IPS-20b (cell line): Measurements from ENCODE around the gene TRIP11.

Source experiments
- H3K27ac ChIP-seq: one replicate; pipeline ENCODE4 v1.5.1; 2013; ENCODE audit warnings: low read length
- H3K27me3 ChIP-seq: 2 replicates; pipeline ENCODE4 v1.6.1; 2013; ENCODE audit warnings: mild to moderate bottlenecking, low read length, inconsistent platforms; ENCODE audit not compliant: insufficient read depth
- H3K36me3 ChIP-seq: 2 replicates; pipeline ENCODE4 v1.6.1; 2013; ENCODE audit warnings: low read depth, mild to moderate bottlenecking, inconsistent platforms, low read length, moderate library complexity; ENCODE audit not compliant: insufficient read depth
- H3K4me1 ChIP-seq: 2 replicates; pipeline ENCODE4 v1.6.1; 2013; ENCODE audit warnings: mild to moderate bottlenecking, control low read depth, inconsistent platforms, low read length, moderate library complexity; ENCODE audit not compliant: insufficient read depth
- H3K4me3 ChIP-seq: 2 replicates; pipeline ENCODE4 v1.5.1; 2013; ENCODE audit warnings: mild to moderate bottlenecking, low read length, inconsistent platforms
- H3K9ac ChIP-seq: 2 replicates; pipeline ENCODE4 v1.6.1; 2013; ENCODE audit warnings: low read depth, mild to moderate bottlenecking, inconsistent platforms, low read length, moderate library complexity
- H3K9me3 ChIP-seq: 2 replicates; pipeline ENCODE4 v1.6.1; 2013; ENCODE audit warnings: mild to moderate bottlenecking, low read depth, low read length, inconsistent platforms; ENCODE audit not compliant: insufficient read depth

Gene TRIP11

GRCh38 chr14:91971188-91971778 is 68.6 kb downstream of the TRIP11 start:
- Histone ChIP-seq H3K9ac (no peak overlapping the region), H3K4me1 (no peaks in the 10 kb centered on the region), H3K4me3 (no peak overlapping the region), H3K27ac (no peak overlapping the region), H3K27me3 (no peaks in the 10 kb centered on the region), H3K36me3 (peaks cover 53% of the 10 kb centered on the region), H3K9me3 (no peaks in the 10 kb centered on the region)

- no peaks in the 10 kb centered on the region for H3K27me3 ChIP-seq
- no peak overlapping the region for H3K9ac ChIP-seq
- H3K36me3 ChIP-seq = peaks cover 41% of the 10 kb centered on the region
- no peak overlapping the region for H3K27ac ChIP-seq
- no peak overlapping the region for H3K4me3 ChIP-seq
- no peaks in the 10 kb centered on the region for H3K9me3 ChIP-seq
- H3K4me1 ChIP-seq = no peaks in the 10 kb centered on the region
Measured at GRCh38 chr14:91968280-91968679, 71.6 kb downstream of the TRIP11 start.

- no peaks in the 10 kb centered on the region for H3K9me3 ChIP-seq
- no peaks in the 10 kb centered on the region for H3K27me3 ChIP-seq
- no peak overlapping the region for H3K4me3 ChIP-seq
- H3K27ac ChIP-seq = no peak overlapping the region
- peaks cover 20% of the 10 kb centered on the region for H3K36me3 ChIP-seq
- no peaks in the 10 kb centered on the region for H3K4me1 ChIP-seq
- no peak overlapping the region for H3K9ac ChIP-seq
Measured at GRCh38 chr14:91964724-91965123, 75.1 kb downstream of the TRIP11 start.

- Histone ChIP-seq H3K4me3 (no peak overlapping the region), H3K27me3 (no peaks in the 10 kb centered on the region), H3K9me3 (no peaks in the 10 kb centered on the region), H3K27ac (no peak overlapping the region), H3K9ac (no peak overlapping the region), H3K4me1 (no peaks in the 10 kb centered on the region), H3K36me3 (peaks cover 13% of the 10 kb centered on the region)
Measured at GRCh38 chr14:91964011-91964410, 75.8 kb downstream of the TRIP11 start.

GRCh38 chr14:91963465-91963864 is 76.4 kb downstream of the TRIP11 start:
- peaks cover 7% of the 10 kb centered on the region for H3K36me3 ChIP-seq
- no peak overlapping the region for H3K9ac ChIP-seq
- no peaks in the 10 kb centered on the region for H3K27me3 ChIP-seq
- H3K27ac ChIP-seq = no peak overlapping the region
- H3K4me1 ChIP-seq = no peaks in the 10 kb centered on the region
- no peaks in the 10 kb centered on the region for H3K9me3 ChIP-seq
- no peak overlapping the region for H3K4me3 ChIP-seq

GRCh38 chr14:91961297-91962220 is 78.3 kb downstream of the TRIP11 start:
- no peaks in the 10 kb centered on the region for H3K4me1 ChIP-seq
- H3K4me3 ChIP-seq = no peak overlapping the region
- H3K27ac ChIP-seq = no peak overlapping the region
- no peaks in the 10 kb centered on the region for H3K9me3 ChIP-seq
- no peaks in the 10 kb centered on the region for H3K36me3 ChIP-seq
- no peaks in the 10 kb centered on the region for H3K27me3 ChIP-seq
- H3K9ac ChIP-seq = no peak overlapping the region

- Histone ChIP-seq H3K4me3 (no peak overlapping the region), H3K27ac (no peak overlapping the region), H3K27me3 (no peaks in the 10 kb centered on the region), H3K36me3 (no peaks in the 10 kb centered on the region), H3K9me3 (no peaks in the 10 kb centered on the region), H3K9ac (no peak overlapping the region), H3K4me1 (no peaks in the 10 kb centered on the region)
Measured at GRCh38 chr14:91957876-91958313, 82.0 kb downstream of the TRIP11 start.

GRCh38 chr14:91956616-91957015 is 83.2 kb downstream of the TRIP11 start:
- Histone ChIP-seq H3K9ac (no peak overlapping the region), H3K4me1 (no peaks in the 10 kb centered on the region), H3K4me3 (no peak overlapping the region), H3K27me3 (no peaks in the 10 kb centered on the region), H3K9me3 (no peaks in the 10 kb centered on the region), H3K27ac (no peak overlapping the region), H3K36me3 (no peaks in the 10 kb centered on the region)

GRCh38 chr14:91955168-91955567 is 84.7 kb downstream of the TRIP11 start:
- Histone ChIP-seq H3K9me3 (no peaks in the 10 kb centered on the region), H3K4me3 (no peak overlapping the region), H3K4me1 (no peaks in the 10 kb centered on the region), H3K36me3 (no peaks in the 10 kb centered on the region), H3K27ac (no peak overlapping the region), H3K27me3 (no peaks in the 10 kb centered on the region; the same call in 1 of the 2 replicates), H3K9ac (no peak overlapping the region)

- H3K4me3 ChIP-seq = no peak overlapping the region
- H3K9me3 ChIP-seq = no peaks in the 10 kb centered on the region
- H3K4me1 ChIP-seq = peaks cover under 1% of the 10 kb centered on the region; the same call in 1 of the 2 replicates
- H3K27ac ChIP-seq = no peak overlapping the region
- peaks cover 10% of the 10 kb centered on the region for H3K27me3 ChIP-seq
- H3K36me3 ChIP-seq = no peaks in the 10 kb centered on the region
- no peak overlapping the region for H3K9ac ChIP-seq
Measured at GRCh38 chr14:91953170-91953985, 86.5 kb downstream of the TRIP11 start.

GRCh38 chr14:91947475-91948184 is 92.2 kb downstream of the TRIP11 start, which contains the start of gene FBLN5:
Gene FBLN5 (minus strand): TSS chr14:91947694. CDS start chr14:91947229, 465 bp downstream.
- Histone ChIP-seq H3K27ac (no peak within 1 kb of the TSS), H3K9ac (peak within 1 kb of the TSS; percentile 30; the same call in 1 of the 2 replicates), H3K4me1 (peaks cover 6% of the 10 kb centered on the region)

More at GRCh38 chr14:91947475-91948184, 92.2 kb downstream of the TRIP11 start, which contains the start of gene FBLN5:
- no peaks in the 10 kb centered on the region for H3K9me3 ChIP-seq
- H3K36me3 ChIP-seq = no peaks in the 10 kb centered on the region
- peaks cover 42% of the 10 kb centered on the region for H3K27me3 ChIP-seq
- H3K4me3 ChIP-seq = peak within 1 kb of the TSS; percentile 84
